H1 (cell line): ENCODE measurements around the gene CELF4. TPM values are rescaled to one million over a fixed set of nuclear protein-coding genes. Genes with fewer than 3 reads are reported as not detected.

Experiments used
- CHD2 ChIP-seq: IDR thresholded peaks from 2 replicates; pipeline ENCODE4 v1.6.1; 2012; ENCODE audit warnings: low read length, improper control_type of control experiment
- CTBP2 ChIP-seq: IDR thresholded peaks from 2 replicates; pipeline ENCODE4 v1.7.0; 2011; ENCODE audit warnings: borderline replicate concordance, mild to moderate bottlenecking, moderate library complexity, mixed read lengths, low read length; ENCODE audit not compliant: insufficient read depth, insufficient read length
- HDAC6 ChIP-seq: IDR thresholded peaks from one replicate; pipeline ENCODE4 v1.7.1; 2012; ENCODE audit warnings: low read depth, mild to moderate bottlenecking, inconsistent platforms, low read length, moderate library complexity
- RXRA ChIP-seq: IDR thresholded peaks from 2 replicates; pipeline ENCODE4 v1.6.1; 2011; ENCODE audit warnings: low read depth, mild to moderate bottlenecking, low read length, moderate library complexity; ENCODE audit not compliant: insufficient read depth
- TEAD4 ChIP-seq: IDR thresholded peaks from 2 replicates; pipeline ENCODE4 v1.6.1; 2012; ENCODE audit warnings: low read depth, low read length, inconsistent platforms, mixed read lengths
- polyA plus RNA-seq, 7 experiments: library from polyadenylated mRNA; depleted of rRNA in 3 of 7; stranded (reverse) in 5 of 7; unstranded in 2 of 7; fragments of >200 nt in 5 of 7; fragments of 200-250 nt in 2 of 7; gene quantifications; 1 replicate in 5 of 7; 2 replicates in 1 of 7; 4 replicates in 1 of 7; pipeline versions ENCODE4 v1.2.1 to v1.2.3, GENCODE V29; 2011 to 2013; ENCODE audit warnings: missing spikeins in 2 of 7, mixed read lengths in 2 of 7
- total RNA-seq: library from RNA; stranded (reverse); fragmentation: NEBNext Ultra II Directional; extraction: Animal tissue kit (Norgen Biotek cat#: 25700); gene quantifications from 2 replicates; pipeline ENCODE4 v1.2.1, GENCODE V29; 2021

The CELF4 gene
- total and polyA plus RNA-seq, 2 of the 8 experiments (the other 6 are each of a cell fraction or from before 2014, with no cell fraction given) = 1.6 to 3.4 TPM

- no peak for TF ChIP-seq HDAC6
- no peak for TF ChIP-seq TEAD4
- no peak for TF ChIP-seq RXRA
- no peak for TF ChIP-seq CTBP2
- no peak for TF ChIP-seq CHD2
Observed at GRCh38 chr18:37395138-37395537, 170.5 kb downstream of the CELF4 start (continued).
